GM21737 (cell line): ENCODE measurements around the gene ZCCHC8.

Experiments used
- ATAC-seq: cut with Tn5 transposase; IDR thresholded peaks from one replicate; pipeline ENCODE4 v1.9.1; 2021; ENCODE audit warnings: mild to moderate bottlenecking, moderate library complexity; ENCODE audit not compliant: unreplicated experiment

The ZCCHC8 gene

DNA sequence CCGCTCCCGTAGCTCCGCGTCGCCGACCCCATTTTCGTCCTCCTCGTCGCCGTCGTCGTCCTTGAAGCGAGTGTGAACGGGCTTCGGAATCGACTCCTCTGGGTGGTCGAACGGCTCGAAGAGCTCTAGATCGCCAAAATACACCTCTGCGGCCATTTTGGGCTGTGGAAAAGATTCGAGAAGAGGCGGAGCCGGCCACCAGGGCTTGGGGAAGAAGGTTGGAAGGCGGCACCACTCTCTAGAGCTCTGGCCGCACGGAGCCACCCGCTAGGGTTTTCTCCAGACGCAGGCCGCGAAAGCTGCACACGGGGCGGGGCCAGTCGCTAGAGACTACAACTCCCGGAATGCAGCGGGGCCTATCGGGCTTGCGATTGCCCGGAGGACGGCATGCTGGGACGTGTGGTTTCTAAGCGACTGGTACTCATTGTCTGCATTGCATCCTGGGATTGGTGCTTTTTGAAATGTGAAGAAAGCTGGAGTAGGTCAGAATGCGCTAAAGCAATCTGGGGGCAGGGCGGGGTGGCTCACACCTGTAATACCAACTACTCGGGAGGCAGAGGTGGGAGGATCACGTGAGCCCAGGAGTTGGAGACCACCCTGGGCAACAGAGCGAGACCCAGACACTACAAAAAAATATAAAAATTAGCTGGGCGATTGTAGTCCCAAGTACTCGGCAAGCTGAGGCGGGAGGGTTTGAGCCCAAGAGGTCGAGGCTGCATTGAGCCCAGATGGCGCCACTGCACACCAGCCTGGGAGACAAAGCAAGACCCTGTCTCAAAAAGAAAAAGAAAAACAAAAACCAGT lies at the start of gene ZCCHC8:
Gene ZCCHC8 (minus strand): TSS at position 248 of the 804 bp plus-strand sequence. CDS start 92 bp downstream, at position 156.
- ATAC-seq = peak; percentile 92

DNA sequence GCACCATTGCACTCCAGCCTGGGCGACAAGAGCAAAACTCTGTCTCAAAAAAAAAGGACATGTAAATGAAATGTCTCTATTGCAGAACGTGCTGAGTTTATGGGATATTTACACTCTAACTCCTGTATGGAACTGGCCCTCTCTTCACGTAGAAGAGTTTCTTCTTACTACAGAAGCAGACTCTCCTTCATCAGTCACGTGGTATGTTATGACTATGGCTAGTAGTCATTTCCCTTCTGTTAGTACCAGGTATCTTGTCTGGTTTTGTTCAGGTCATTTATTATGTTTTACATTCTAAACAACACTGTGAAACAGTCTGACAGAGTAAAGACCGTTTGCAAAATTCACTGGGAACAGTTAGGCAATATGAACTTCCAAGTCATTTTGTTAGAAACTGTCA lies 46.6 kb upstream of the ZCCHC8 start:
- ATAC-seq = no peak

DNA sequence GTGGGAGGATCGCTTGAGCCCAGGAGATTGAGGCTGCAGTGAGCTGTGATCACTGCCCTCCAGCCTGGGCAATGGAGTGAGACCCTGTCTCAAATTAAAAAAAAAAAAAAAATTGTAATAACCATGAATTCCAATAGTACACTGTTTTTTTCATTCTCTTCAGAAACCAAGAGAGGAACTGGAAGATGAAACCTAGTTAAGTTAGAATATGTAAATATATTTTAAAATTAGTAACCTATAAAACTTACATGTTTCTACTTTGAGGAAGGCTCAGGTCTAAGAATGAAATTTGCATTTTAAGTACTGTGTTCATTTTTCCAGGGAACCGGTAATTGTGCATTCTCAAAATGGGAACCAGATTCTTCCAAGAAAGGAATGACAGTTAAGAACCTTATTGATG lies 45.1 kb upstream of the ZCCHC8 start:
- ATAC-seq = no peak

DNA sequence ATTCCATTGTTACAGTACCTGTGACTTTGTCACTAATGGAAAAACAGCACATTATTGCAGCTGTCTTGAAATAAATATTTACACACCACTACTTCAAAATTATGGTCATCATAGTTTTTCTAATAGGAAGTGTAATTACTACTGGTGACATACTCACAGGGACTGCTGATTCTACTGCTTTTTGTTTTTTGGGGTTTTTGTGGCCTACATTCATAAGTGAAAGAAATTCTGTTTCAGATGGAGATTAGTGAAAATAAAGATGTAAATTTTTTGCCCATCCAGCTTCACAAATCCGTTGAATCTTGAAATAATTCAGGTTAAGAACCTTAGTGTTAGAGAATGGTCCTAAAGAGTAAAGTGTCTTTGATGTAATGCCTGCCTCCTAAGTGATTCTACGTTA lies 43.8 kb upstream of the ZCCHC8 start:
- no peak for ATAC-seq

DNA sequence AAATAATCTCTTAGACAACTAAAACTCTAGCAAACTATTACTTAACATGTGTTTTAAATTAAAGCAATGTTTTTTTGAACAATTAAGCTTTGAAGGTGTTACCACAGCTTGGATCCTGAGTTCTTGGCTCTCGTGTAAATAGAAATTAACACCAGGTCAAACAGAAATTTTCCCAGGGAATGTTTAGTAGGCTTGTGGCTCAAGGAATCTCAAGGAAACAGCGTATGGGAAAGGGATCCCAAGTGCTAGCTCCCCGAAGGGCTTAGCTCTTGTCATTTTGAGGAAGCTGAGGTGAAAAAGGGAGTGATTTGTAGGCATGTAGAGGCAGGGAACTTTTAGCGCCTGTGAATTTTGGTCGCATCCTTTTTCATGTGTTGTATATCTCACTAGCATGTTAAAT lies 37.8 kb upstream of the ZCCHC8 start:
- ATAC-seq = no peak

DNA sequence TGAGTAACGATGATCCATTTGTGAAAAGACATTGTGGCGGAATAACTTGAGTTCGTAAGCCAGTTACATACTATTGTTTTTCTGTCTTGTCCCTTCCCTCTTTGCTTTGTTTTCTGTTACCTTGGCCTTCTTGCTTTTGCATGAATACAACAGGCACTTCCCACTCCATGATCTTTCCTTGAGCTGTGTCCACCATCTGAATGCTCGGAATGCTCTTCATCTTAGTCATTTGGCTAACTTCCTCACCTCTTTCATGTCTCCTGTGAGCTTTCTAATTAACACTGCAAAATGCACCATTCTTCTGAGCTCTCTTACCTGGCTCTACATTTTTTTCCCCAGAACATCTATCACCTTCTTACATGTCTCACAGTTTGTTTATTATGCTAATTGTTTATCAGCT lies 36.3 kb upstream of the ZCCHC8 start:
- no peak for ATAC-seq

DNA sequence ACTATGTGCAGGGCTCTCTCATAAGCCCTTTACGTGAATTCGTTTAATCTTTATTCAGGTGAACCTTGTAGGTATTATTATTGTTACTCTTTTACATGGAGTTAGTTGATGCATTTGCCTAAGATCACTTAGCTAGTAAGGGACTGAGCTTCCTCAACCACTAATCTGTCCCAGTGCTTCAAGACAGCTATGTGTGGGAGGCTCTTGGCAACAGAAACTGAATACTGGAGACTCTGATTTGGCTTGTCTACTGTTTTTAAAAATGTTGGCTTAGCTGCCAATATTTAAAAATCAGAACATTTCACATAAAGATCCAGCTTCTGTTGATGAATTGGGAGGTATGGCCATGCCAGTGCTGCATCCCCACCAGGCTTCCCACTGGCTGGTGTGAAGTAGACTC lies 33.1 kb upstream of the ZCCHC8 start:
- ATAC-seq = no peak

DNA sequence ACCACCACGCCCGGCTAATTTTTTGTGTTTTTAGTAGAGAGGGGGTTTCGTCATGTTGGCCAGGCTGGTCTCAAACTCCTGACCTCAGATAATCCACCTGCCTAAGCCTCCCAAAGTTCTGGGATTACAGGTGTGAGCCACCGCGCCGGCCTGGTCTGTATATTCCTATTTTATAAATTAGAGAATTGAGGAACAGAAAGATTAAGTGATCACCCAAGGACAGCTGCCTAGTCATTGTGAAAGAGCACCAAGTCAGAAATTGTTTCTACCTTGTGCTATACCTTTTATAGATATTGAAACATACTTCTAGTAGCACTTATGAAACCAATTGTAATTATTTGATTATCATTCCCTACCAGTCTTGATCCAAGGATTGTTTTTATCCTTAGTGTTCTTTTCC lies 28.3 kb upstream of the ZCCHC8 start:
- no peak for ATAC-seq

DNA sequence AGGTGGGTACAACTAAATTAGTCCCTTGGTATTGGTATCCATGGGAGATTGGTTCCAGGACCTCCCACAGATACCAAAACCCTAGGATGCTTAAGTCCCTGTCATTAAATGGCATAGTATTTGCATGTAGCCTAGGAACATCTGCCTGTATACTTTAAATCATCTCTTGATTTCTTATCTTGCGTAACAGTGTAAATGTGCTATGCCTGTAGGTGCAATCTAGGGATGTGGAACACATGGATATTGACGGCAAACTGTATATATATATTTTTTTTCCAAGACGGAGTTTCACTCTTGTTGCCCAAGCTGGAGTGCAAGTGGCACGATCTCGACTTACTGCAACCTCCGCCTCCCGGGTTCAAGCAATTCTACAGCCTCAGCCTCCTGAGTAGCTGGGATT lies 27.9 kb upstream of the ZCCHC8 start:
- no peak for ATAC-seq

DNA sequence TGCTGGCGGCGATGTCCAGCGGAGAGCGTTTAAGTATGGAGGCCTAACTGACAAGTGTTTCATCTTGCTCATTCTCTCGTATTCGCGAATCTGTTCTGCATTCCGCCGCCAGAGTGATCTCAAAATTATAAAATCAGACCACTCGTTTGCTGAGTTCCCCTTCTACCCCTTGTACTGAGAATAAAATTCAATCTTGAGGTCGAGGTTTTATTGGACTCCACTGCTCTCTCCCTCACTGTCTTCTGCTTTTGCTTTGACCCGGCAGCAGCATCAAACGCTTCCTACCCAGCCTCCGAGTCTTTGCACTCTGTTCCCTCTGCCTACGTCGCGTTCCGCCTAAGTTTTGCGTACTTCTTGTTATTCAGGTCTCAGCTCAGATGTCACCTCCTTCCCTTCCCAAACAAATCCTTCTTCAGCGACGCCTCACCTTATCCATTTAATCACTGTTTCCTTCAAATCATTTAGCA lies 26.8 kb upstream of the ZCCHC8 start:
- no peak for ATAC-seq

DNA sequence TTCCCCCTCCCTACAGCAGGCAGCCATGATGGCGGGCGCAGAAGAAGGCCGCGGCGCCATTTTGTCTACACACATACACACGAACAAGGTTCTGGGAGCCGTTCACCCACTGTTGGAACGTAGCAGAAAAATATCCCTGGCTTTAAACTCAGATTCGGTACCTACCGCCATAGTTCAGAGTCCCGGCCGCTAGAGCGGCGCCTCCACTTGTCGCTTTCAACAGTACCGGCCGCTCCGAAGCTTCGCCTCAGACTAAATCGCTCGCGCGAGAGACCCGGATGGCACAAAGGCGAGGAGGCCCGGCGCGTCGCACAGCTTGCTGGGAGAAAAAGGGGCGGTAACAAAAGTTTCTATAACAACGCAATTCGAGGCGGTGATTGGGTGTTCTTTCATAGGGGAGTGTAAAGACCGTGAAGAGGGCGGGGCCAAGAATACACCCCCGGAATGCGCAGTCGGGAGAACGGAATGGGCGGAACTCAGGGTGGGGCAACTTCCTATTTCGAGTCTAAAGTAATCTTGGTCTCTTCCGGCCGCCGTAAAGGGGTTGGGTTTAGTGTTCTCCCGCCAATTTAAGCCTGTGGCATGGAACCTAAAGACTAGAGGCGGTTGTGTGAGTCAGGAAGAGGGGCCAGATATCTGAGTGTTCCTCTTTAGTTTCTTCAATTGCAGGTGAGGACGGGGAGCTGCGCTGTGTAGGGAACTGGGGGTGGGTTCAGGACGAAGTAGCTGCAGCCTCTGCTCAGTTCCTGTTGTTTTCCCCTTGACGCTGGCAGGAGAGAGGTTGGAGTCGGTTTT lies 26.1 kb upstream of the ZCCHC8 start, which contains the start of the genes KNTC1 and RSRC2:
Gene KNTC1 (plus strand): TSS at position 567 of the 795 bp plus-strand sequence. CDS start 2,815 bp downstream, outside the sequence.
Gene RSRC2 (minus strand): TSS at position 254 of the 795 bp plus-strand sequence. CDS start 83 bp downstream, at position 171.
- peak; percentile 90 for ATAC-seq

DNA sequence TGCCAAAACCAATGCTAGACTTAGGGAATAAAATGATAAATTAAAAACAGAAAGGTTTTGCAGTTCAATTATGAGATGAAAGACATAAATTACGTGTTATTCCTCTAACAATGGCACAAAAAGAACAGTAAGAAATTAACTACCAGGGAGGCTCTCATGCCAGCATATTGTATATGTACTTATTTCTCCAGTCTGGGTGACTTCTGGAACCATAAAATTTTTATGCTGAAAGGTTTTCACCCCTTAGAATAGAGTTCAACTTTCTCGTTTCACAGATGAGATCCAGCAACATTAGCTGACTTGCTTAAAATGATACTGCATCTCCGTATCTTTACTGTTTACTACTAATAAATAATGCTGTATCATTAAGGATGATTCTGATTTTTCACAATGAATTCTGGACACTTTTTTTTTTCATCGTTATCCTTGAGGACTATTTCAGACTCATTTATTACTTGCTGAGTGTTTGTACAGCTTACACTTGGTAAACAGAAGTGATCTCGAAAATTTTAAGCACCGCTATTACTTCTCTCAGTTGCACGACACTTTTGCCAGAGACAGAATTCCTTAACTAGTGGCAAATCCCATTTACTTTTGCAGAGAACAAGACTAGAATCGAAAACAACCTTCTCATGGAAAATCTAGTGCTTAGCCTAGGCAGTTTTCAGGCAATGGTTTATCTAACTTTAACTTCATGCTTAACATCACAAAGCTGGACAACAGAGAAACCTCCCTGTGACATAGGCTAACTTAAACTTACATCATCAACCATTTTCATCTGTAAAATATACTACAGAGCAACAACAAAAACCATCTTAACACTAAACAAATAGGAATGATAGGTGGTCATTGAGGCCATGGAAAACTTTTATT lies 23.4 kb upstream of the ZCCHC8 start:
- no peak for ATAC-seq

DNA sequence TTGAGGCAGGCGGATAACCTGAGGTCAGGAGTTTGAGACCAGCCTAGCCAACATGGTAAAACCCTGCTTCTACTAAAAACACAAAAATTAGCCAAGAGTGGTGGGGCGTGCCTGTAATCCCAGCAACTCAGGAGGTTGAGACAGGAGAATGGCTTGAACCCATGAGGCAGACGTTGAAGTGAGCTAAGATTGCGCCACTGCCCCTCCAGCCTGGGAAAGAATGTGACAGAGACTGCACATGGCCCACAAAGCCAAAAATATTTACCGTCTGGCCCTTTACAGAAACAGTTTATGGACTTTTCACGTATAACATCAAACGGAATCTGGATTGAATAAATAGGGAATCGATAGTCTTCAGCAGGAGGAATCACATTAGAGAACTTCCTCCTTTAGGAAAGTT lies 22.5 kb upstream of the ZCCHC8 start:
- no peak for ATAC-seq

DNA sequence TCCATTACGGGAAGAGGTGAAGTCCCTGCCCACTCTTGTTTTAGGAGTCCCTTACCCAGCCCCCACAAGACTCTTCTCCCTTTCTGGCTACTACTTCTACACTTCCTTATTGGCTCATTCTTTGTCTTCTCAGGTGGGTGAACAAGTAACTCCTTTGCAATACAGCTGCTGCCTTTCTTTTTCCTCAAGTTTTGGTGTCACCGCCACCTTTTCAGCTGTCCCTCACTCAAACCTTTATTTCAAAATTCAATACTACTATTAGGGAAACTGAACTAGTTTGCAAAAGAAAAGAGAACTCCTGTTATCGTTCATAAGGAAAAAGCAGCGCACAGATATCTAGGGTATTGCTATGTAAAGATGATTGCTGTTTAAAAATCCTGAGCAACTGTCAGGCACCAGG lies 19.9 kb upstream of the ZCCHC8 start:
- no peak for ATAC-seq

DNA sequence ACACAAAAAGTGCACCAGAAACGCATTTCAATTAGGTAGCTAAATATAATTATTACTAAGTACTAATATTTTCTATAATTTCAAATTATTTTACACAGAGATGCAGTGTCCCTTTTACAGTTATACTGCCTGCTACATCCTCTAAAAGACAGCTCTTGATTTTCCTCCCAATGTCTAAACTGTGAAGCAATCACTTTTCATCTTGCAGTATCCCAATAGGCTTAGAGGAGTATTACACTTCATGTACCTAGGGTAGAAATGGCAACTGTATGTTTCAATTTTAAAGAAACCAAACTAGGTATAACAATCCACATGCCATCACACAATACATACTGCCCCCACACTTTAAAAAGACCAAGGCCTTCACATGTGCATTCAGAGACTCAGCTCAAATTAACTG lies 18.7 kb upstream of the ZCCHC8 start:
- no peak for ATAC-seq

DNA sequence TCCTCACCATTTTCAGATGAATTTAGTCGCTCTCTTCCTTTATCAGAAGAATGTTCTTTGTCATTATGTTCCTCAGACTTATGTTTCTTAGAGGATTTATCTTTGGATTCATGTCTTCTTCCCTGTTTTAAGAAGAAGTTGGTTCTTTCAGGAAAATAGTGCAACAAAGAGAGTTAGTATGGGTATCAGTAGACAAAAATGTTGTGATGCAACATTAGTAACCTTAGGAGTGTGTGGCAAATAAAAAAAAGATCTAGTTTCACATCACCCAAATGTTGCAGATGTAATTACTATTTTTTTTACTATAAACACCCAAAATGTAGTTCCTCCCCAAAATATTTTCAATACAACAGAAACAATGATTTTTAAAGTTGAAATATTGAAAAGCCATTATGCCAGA lies 18.2 kb upstream of the ZCCHC8 start:
- ATAC-seq = no peak

DNA sequence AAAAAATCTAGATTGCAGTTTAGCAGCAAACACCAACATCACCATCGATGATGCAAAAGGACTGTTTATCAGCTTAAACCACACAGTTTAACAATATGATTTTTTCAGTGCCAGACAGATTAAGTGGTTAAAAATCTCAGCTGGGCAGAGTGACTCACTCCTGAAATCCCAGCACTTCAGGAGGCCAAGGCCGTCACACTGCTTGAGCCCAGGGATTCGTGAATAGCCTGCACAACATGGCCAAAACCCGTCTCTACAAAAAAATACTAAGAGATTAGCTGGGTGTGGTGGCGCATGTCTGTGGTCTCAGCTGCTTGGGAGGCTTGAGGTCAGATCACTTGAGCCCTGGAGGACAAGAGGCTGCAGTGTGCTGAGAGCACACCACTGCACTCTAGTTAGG lies 17.1 kb upstream of the ZCCHC8 start:
- no peak for ATAC-seq

DNA sequence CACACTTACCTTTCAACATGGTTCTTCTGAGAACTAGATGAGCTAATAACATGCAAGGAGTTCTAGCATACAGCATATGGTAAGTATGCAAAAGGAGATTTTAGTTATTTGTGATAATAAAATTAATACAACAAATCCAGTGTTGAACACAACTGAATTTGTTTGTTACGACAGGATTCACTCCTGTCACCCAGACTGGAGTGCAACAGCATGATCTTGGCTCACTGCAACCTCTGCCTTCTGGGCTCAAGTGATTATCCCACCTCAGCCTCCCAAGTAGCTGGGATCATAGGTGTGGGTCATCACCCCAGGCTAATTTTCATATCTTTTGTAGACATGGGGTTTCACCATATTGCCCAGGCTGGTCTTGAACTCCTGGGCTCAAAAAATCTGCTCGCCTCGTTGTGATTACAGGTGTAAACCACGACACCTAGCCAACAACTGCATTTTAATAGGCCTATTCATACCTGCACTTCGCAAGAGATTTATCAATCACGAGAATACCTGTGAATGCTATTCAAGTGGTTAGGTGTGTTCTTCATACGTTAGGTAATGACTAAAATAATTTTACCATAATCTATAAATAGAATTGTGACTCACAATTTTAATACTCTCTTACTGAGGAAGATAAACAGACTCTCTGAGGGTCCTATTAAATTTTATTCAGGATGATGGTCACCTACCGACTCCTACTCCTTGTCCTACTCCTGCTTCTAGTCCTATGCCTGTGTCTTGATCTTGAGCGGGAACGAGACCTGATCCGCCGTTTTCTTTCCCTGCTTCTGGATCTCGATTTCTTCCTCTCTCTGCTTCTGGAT lies 16.0 kb upstream of the ZCCHC8 start:
- no peak for ATAC-seq

DNA sequence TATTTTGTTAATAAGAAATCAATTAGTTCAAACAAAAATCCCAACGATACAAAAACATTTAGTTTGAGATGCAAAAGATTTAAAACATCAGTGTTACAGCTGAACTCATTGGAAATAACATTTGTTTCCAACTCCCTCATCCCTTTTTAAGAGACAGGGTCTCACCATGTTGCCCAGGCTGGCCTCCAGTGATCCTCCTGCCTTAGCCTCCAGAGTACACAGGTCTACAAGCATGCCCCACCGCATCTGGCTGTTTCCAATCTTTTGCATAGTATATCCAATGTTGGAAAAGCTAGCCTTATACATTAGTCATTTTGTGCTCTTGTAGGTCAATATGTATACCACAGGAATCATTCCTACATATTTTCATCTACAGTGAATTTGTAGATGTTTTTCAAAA lies 14.5 kb upstream of the ZCCHC8 start:
- no peak for ATAC-seq

DNA sequence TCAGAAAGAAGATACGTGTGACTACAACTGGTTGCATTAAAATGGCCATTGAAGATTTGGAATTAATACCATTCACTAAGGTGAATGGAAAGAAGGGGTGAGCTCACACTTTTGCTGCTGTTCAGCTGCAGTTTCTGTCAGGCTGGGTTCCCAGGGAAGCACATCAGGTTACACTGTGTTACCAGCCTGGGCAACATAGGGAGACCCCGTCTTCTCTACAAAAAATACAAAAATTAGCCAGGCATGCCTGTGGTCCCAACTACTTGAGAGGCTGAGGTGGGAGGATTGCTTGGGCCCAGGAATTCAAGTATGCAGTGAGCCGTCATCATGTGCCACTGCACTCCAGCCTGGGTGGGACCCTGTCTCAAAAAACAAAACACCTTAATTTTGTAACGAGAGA lies 12.9 kb upstream of the ZCCHC8 start:
- ATAC-seq = no peak
